Measurements from ENCODE around the gene PDE7B.

GRCh38 chr6:136069119-136069518, 217.6 kb downstream of the PDE7B start:
- no peak for TF ChIP-seq POLR2A (IDR thresholded peaks at IDR 0.05; ENCODE audit: low read depth)
- no peak for TF ChIP-seq CTCF (IDR thresholded peaks at IDR 0.05)
- TF ChIP-seq EP300 (IDR thresholded peaks at IDR 0.05) = no peak
